Measurements from ENCODE around the gene PVR. TPM values are rescaled to one million over a fixed set of nuclear protein-coding genes. Genes with fewer than 3 reads are reported as not detected.

Gene PVR
- total RNA-seq, 4 donors from 2014 or later, result 26.2 to 49.0 (median 33.3) TPM

DNA sequence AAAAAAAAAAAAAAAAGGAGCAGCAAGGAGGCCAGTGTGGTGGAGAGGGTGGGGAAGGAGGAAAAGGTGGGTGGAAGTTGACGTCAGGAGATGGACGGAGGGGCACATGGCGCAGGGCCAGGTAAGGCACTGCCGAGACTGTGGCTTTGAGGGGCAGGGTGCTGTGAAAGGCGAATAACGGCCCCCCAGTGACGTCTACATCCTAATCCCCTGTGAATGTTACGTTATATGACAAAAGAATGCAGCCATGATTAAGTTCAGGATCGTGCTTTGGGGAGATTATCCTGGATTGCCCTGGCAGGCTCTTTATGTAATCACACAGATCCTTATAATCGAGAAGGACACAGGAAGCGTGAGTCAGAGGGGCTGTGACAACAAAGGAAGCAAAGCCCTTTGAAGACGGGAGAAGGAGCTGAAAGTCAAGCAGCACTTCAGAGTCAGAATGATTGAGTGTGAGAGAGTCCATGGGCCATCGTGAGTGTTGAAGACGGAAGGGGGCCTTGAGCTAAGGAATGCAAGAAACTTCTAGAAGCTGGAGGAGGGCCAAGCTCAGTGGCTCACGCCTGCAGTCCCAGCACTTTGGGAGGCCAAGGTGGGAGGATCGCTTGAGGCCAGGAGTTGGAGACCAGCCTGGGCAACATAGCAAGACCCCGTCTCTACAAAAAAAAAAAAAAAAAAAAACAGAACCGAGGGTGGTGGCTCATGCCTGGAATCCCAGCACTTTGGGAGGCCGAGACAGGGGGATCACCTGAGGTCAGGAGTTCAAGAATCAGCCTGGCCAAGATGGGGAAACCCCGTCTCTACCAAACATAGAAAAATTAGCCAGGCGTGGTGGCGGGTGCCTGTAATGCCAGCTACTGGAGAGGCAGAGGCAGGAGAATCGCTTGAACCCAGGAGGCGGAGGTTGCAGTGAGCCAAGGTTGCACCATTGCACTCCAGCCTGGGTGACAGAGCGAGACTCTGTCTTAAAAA lies 41.5 kb downstream of the PVR start:
- intact Hi-C loops (cut with DNase I; ENCODE audit: low total_unique reads) (no loop called here), in situ Hi-C loops (cut with MboI; ENCODE audit: low pct_ligation_motif_present in 1 of 4, low pct_unique_long_range_greater_than_20kb in 1 of 4, low sequenced_read_pairs in 3 of 4) (no loop called here)
- H3K4me3 ChIP-seq, result no peak overlapping the region
- WGBS, 2 donors (ENCODE audit: low coverage in 1 of 2), result 50 to 54% methylated on average over 22 to 25 of the region's 25 CpGs
- H3K4me1 ChIP-seq, result peaks cover 0 to 34% (median 18%) of the 10 kb centered on the region in 4 donors
- H3K27me3 ChIP-seq, result no peaks in the 10 kb centered on the region
- TF ChIP-seq POLR2A (IDR thresholded peaks at IDR 0.05) (no peak), EP300 (IDR thresholded peaks at IDR 0.05; ENCODE audit: low read depth) (no peak), POLR2AphosphoS5 (IDR thresholded peaks at IDR 0.05) (peak in 2 of 3 donors; percentile 7 to 36)
- TF ChIP-seq, protein P1, sequence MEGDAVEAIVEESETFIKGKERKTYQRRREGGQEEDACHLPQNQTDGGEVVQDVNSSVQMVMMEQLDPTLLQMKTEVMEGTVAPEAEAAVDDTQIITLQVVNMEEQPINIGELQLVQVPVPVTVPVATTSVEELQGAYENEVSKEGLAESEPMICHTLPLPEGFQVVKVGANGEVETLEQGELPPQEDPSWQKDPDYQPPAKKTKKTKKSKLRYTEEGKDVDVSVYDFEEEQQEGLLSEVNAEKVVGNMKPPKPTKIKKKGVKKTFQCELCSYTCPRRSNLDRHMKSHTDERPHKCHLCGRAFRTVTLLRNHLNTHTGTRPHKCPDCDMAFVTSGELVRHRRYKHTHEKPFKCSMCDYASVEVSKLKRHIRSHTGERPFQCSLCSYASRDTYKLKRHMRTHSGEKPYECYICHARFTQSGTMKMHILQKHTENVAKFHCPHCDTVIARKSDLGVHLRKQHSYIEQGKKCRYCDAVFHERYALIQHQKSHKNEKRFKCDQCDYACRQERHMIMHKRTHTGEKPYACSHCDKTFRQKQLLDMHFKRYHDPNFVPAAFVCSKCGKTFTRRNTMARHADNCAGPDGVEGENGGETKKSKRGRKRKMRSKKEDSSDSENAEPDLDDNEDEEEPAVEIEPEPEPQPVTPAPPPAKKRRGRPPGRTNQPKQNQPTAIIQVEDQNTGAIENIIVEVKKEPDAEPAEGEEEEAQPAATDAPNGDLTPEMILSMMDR (IDR thresholded peaks at IDR 0.05), result no peak
- H3K27ac ChIP-seq, result peak overlapping the region in 1 of 4 donors; percentile 34
- no peaks in the 10 kb centered on the region for H3K9me3 ChIP-seq
- peak; percentile 41 for DNase-seq
- H3K36me3 ChIP-seq, result no peaks in the 10 kb centered on the region

DNA sequence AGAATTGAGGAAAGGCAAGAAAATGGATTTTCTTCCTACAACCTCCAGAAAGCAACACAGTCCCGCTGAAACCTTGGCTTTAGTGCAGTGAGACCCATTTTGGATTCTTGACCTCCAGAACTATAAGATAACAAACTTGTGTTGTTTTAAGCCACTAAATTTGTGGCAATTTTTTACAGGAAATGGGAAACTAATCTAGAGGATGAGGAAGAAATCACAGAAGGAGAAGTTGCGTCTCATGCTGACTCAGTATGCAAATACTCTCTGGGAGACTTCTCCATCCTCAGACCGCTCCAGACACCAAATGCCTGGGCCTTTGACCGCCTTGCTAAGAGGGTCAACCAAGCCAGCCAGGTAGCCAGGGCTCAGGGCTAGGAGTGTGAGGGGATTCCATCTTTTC lies 42.2 kb downstream of the PVR start:
- 66 to 72% methylated on average over 4 of the region's 4 CpGs for WGBS, 2 donors (ENCODE audit: low coverage in 1 of 2)
- H3K36me3 ChIP-seq, result no peaks in the 10 kb centered on the region
- peaks cover 0 to 29% (median 16%) of the 10 kb centered on the region in 4 donors for H3K4me1 ChIP-seq
- no peak overlapping the region for H3K27ac ChIP-seq
- in situ Hi-C loops (cut with MboI; ENCODE audit: low pct_ligation_motif_present in 1 of 4, low pct_unique_long_range_greater_than_20kb in 1 of 4, low sequenced_read_pairs in 3 of 4) (no loop called here), intact Hi-C loops (cut with DNase I; ENCODE audit: low total_unique reads) (no loop called here)
- no peaks in the 10 kb centered on the region for H3K27me3 ChIP-seq
- H3K4me3 ChIP-seq, result no peak overlapping the region
- TF ChIP-seq EP300 (IDR thresholded peaks at IDR 0.05; ENCODE audit: low read depth), result no peak
- H3K9me3 ChIP-seq, result no peaks in the 10 kb centered on the region
- no peak for DNase-seq

DNA sequence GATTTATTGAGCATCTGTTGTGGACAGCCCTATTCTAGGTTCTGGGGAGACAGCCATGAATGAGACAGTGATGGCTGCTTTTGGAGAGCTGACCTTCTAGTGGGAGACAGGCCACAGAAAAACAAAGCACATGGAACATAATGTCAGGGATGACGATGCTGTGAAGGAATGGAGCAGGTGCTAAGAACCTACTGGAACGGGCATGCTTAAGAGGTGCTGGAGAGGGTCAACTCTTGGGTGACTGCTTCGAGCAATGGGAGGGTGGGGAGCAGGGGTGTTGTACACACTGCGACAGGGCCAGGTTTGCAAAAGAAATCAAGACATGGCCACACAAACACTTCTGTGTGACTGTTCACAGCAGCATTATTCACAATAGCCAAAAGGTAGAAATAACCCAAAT lies 43.2 kb downstream of the PVR start:
- 51 to 81% methylated on average over 2 to 4 of the region's 4 CpGs for WGBS, 2 donors (ENCODE audit: low coverage in 1 of 2)
- Histone ChIP-seq H3K27me3 (no peaks in the 10 kb centered on the region), H3K4me3 (no peak overlapping the region), H3K4me1 (peaks cover 3 to 26% (median 17%) of the 10 kb centered on the region in 4 donors), H3K9me3 (no peaks in the 10 kb centered on the region), H3K36me3 (no peaks in the 10 kb centered on the region), H3K27ac (no peak overlapping the region)
- TF ChIP-seq, protein P1 (IDR thresholded peaks at IDR 0.05), result no peak
- TF ChIP-seq EP300 (IDR thresholded peaks at IDR 0.05; ENCODE audit: low read depth) (no peak), POLR2A (IDR thresholded peaks at IDR 0.05) (no peak), POLR2AphosphoS5 (IDR thresholded peaks at IDR 0.05) (no peak)
- in situ Hi-C loops (cut with MboI; ENCODE audit: low pct_ligation_motif_present in 1 of 4, low pct_unique_long_range_greater_than_20kb in 1 of 4, low sequenced_read_pairs in 3 of 4), result no loop called here
- DNase-seq, result no peak
- intact Hi-C loops (cut with DNase I; ENCODE audit: low total_unique reads), result no loop called here

DNA sequence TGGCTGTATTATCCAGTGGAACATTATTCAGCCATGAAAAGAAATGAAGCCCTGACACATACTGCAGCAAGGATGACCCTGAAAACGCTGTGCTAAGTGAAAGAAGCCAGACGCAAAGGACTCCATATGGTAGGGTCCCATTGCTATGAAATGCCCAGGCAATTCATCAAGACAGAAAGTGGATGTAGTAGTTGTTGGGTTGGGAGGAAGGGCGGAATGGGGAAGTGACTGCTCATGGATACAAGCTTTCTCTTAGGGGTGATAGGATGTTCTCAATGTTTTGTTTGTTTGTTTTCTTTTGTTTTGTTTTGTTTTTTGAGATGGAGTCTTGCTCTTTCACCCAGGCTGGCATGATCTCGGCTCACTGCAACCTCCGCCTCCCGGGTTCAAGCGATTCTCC lies 44.2 kb downstream of the PVR start:
- H3K9me3 ChIP-seq, result no peaks in the 10 kb centered on the region
- WGBS, 2 donors (ENCODE audit: low coverage in 1 of 2), result 77 to 89% methylated on average over 7 of the region's 7 CpGs
- intact Hi-C loops (cut with DNase I; ENCODE audit: low total_unique reads), result no loop called here
- H3K4me3 ChIP-seq, result no peak overlapping the region
- no peaks in the 10 kb centered on the region for H3K36me3 ChIP-seq
- DNase-seq, result no peak
- TF ChIP-seq POLR2AphosphoS5 (IDR thresholded peaks at IDR 0.05) (no peak), EP300 (IDR thresholded peaks at IDR 0.05; ENCODE audit: low read depth) (no peak), POLR2A (IDR thresholded peaks at IDR 0.05) (no peak)
- TF ChIP-seq, protein P1 (IDR thresholded peaks at IDR 0.05), result no peak
- H3K27me3 ChIP-seq, result no peaks in the 10 kb centered on the region
- no peak overlapping the region for H3K27ac ChIP-seq
- H3K4me1 ChIP-seq, result peaks cover 3 to 33% (median 25%) of the 10 kb centered on the region in 4 donors
- in situ Hi-C loops (cut with MboI; ENCODE audit: low pct_ligation_motif_present in 1 of 4, low pct_unique_long_range_greater_than_20kb in 1 of 4, low sequenced_read_pairs in 3 of 4), result no loop called here
